CD8-positive, alpha-beta memory T cell (primary cell): Measurements from ENCODE around the gene MBTD1. TPM values are rescaled to one million over a fixed set of nuclear protein-coding genes. Genes with fewer than 3 reads are reported as not detected.
A peak's percentile ranks its signal among the peaks of the same experiment; 100 is the strongest.

ENCODE experiments used
- CTCF ChIA-PET: fragments of 350-600 bp; sonication (Branson Sonifier 250); formaldehyde crosslinking; loops from one replicate; lab custom pipeline; 2021; ENCODE audit warnings: antibody characterized with exemption; lab: Charles Lee
- POLR2A ChIA-PET: fragments of 350-600 bp; sonication (Branson Sonifier 250); formaldehyde crosslinking; loops from one replicate; lab custom pipeline; 2021; ENCODE audit warnings: antibody characterized with exemption; lab: Charles Lee
- DNase-seq, 5 donors: peaks; one replicate each; pipeline versions ENCODE4 v3.0.0 to v3.0.0-alpha.2; 2020 to 2022; ENCODE audit warnings: mixed read lengths in 1 of 5
- H3K27ac ChIP-seq: one replicate; pipeline ENCODE4 v1.7.0; 2013; ENCODE audit warnings: low read depth, mild to moderate bottlenecking, low read length, moderate library complexity
- H3K27me3 ChIP-seq: 2 replicates; pipeline ENCODE4 v1.7.0; 2013; ENCODE audit warnings: low read length, mild to moderate bottlenecking; ENCODE audit not compliant: insufficient read depth, poor library complexity, severe bottlenecking
- H3K36me3 ChIP-seq: 2 replicates; pipeline ENCODE4 v1.7.0; 2013; ENCODE audit warnings: mild to moderate bottlenecking, low read length, moderate library complexity; ENCODE audit not compliant: insufficient read depth
- H3K4me1 ChIP-seq: 2 replicates; pipeline ENCODE4 v1.7.0; 2013; ENCODE audit warnings: mild to moderate bottlenecking, low read length, moderate library complexity; ENCODE audit not compliant: insufficient read depth
- H3K4me3 ChIP-seq: 2 replicates; pipeline ENCODE4 v1.7.0; 2013; ENCODE audit warnings: mild to moderate bottlenecking, low read length
- H3K9me3 ChIP-seq: 2 replicates; pipeline ENCODE4 v1.7.0; 2013; ENCODE audit warnings: mild to moderate bottlenecking, low read length
- H3K27ac Mint-ChIP-seq, 8 donors: one replicate each; pipeline ENCODE4 v1.8.0; 2020 to 2021; ENCODE audit warnings: mixed read lengths in 8 of 8, mild to moderate bottlenecking in 6 of 8, inconsistent platforms in 3 of 8, moderate library complexity in 3 of 8
- H3K27me3 Mint-ChIP-seq, 2 donors: one replicate each; pipeline ENCODE4 v1.8.0; 2020 to 2021; ENCODE audit warnings: mixed read lengths in 2 of 2, mild to moderate bottlenecking in 1 of 2, moderate library complexity in 1 of 2
- H3K36me3 Mint-ChIP-seq, 3 donors: one replicate each; pipeline ENCODE4 v1.8.0; 2020 to 2021; ENCODE audit warnings: mixed read lengths in 3 of 3, inconsistent platforms in 1 of 3, mild to moderate bottlenecking in 1 of 3
- H3K4me1 Mint-ChIP-seq, 3 donors: one replicate each; pipeline ENCODE4 v1.8.0; 2020 to 2021; ENCODE audit warnings: mixed read lengths in 3 of 3, inconsistent platforms in 1 of 3, mild to moderate bottlenecking in 1 of 3
- H3K4me3 Mint-ChIP-seq, 7 donors: one replicate each; pipeline ENCODE4 v1.8.0; 2020 to 2021; ENCODE audit warnings: mixed read lengths in 7 of 7, mild to moderate bottlenecking in 6 of 7, moderate library complexity in 4 of 7, inconsistent platforms in 2 of 7
- H3K9me3 Mint-ChIP-seq, 5 donors: one replicate each; pipeline ENCODE4 v1.8.0; 2020 to 2022; ENCODE audit warnings: mixed read lengths in 5 of 5, mild to moderate bottlenecking in 3 of 5, moderate library complexity in 2 of 5, inconsistent platforms in 1 of 5
- polyA plus RNA-seq: library from polyadenylated mRNA; unstranded; fragments of 300-500 nt; fragmentation: Illumina TruSeq; gene quantifications from one replicate; pipeline ENCODE4 v1.2.3, GENCODE V29; 2021
- total RNA-seq, 2 experiments: library from RNA; stranded (reverse); gene quantifications; one replicate each; pipeline ENCODE4 v1.2.3, GENCODE V29; 2021

MBTD1 gene
- total and polyA plus RNA-seq, 3 experiments from 2014 or later = 3.3 to 9.0 (median 8.8) TPM

- Mint-ChIP-seq H3K9me3 (no peaks in the 10 kb centered on the region), H3K4me3 (no peak within 1 kb of the TSS), H3K36me3 (peaks cover 0 to 14% (median 0%) of the 10 kb centered on the region in 3 donors)
Observed at GRCh38 chr17:51153210-51154072, 106.4 kb downstream of the MBTD1 start, which contains the start of gene NME1. Gene NME1 (plus strand): TSS chr17:51153559. CDS start chr17:51155655, 2,096 bp downstream.

GRCh38 chr17:51152766-51153209 lies 107.1 kb downstream of the MBTD1 start:
- H3K4me3 ChIP-seq = peak overlapping the region; percentile 14
- Mint-ChIP-seq H3K4me3 (no peak overlapping the region), H3K9me3 (no peaks in the 10 kb centered on the region), H3K27ac (no peak overlapping the region), H3K27me3 (no peaks in the 10 kb centered on the region), H3K36me3 (peaks cover 0 to 12% (median 0%) of the 10 kb centered on the region in 3 donors), H3K4me1 (peaks cover 0 to 8% (median 0%) of the 10 kb centered on the region in 3 donors)
- H3K4me1 ChIP-seq = peaks cover 16% of the 10 kb centered on the region
- H3K27ac ChIP-seq = peak overlapping the region; percentile 60
- H3K36me3 ChIP-seq = peaks cover 4% of the 10 kb centered on the region
- ChIA-PET CTCF (interaction anchor here (0.7 to 3.2 kb wide), 29 partner anchors 9 to 1403 kb away, joined by 3 to 44 read pairs (median 6); partner anchors contain the start of genes NME2, SPAG9 and TOB1), POLR2A (interaction anchor here (0.9 to 1.6 kb wide), 6 partner anchors 10 to 286 kb away, joined by 3 to 23 read pairs (median 8); partner anchors contain the start of genes NME2, SPAG9 and TOB1)
- DNase-seq = no peak
- no peaks in the 10 kb centered on the region for H3K27me3 ChIP-seq
- no peaks in the 10 kb centered on the region for H3K9me3 ChIP-seq

More at GRCh38 chr17:51153210-51154072, 106.4 kb downstream of the MBTD1 start, which contains the start of gene NME1:
- Histone ChIP-seq H3K27ac (peak within 1 kb of the TSS; percentile 60), H3K36me3 (peaks cover 4% of the 10 kb centered on the region), H3K27me3 (no peaks in the 10 kb centered on the region), H3K4me3 (peak within 1 kb of the TSS; percentile 68), H3K9me3 (no peaks in the 10 kb centered on the region), H3K4me1 (peaks cover 16% of the 10 kb centered on the region)
- peak; percentile 92 to 97 (median 97) for DNase-seq
- Mint-ChIP-seq H3K4me1 (peaks cover 0 to 8% (median 0%) of the 10 kb centered on the region in 3 donors), H3K27me3 (no peaks in the 10 kb centered on the region), H3K27ac (no peak within 1 kb of the TSS)
- POLR2A ChIA-PET = interaction anchor here (0.9 to 1.6 kb wide), 6 partner anchors 9 to 287 kb away, joined by 3 to 23 read pairs (median 8); partner anchors contain the start of genes NME2, SPAG9 and TOB1
- CTCF ChIA-PET = interaction anchor here (0.7 to 3.2 kb wide), 30 partner anchors 9 to 1404 kb away, joined by 3 to 44 read pairs (median 6); partner anchors contain the start of genes NME2, SPAG9 and TOB1

- ChIA-PET POLR2A (interaction anchor here (0.7 kb wide), 1 partner anchor 157 kb away, joined by 5 read pairs; no protein-coding TSS in a partner anchor), CTCF (interaction anchor here (3.2 kb wide), 1 partner anchor 27 kb away, joined by 15 read pairs; no protein-coding TSS in a partner anchor)
- Histone ChIP-seq H3K9me3 (no peaks in the 10 kb centered on the region), H3K4me1 (peaks cover 16% of the 10 kb centered on the region), H3K36me3 (no peaks in the 10 kb centered on the region), H3K27ac (no peak overlapping the region), H3K4me3 (no peak overlapping the region), H3K27me3 (no peaks in the 10 kb centered on the region)
- Mint-ChIP-seq H3K4me1 (peaks cover 0 to 6% (median 0%) of the 10 kb centered on the region in 3 donors), H3K27ac (peak overlapping the region in 1 of 8 donors; percentile 20), H3K36me3 (peaks cover 0 to 4% (median 0%) of the 10 kb centered on the region in 3 donors), H3K27me3 (no peaks in the 10 kb centered on the region), H3K9me3 (no peaks in the 10 kb centered on the region), H3K4me3 (peak overlapping the region in 1 of 7 donors; percentile 44)
- no peak for DNase-seq
Observed at GRCh38 chr17:51150932-51151331, 108.9 kb downstream of the MBTD1 start.

- H3K27me3 Mint-ChIP-seq = no peaks in the 10 kb centered on the region
- Histone ChIP-seq H3K4me1 (peaks cover 7% of the 10 kb centered on the region), H3K4me3 (no peak overlapping the region), H3K27ac (no peak overlapping the region), H3K27me3 (no peaks in the 10 kb centered on the region), H3K36me3 (no peaks in the 10 kb centered on the region), H3K9me3 (no peaks in the 10 kb centered on the region)
- no peaks in the 10 kb centered on the region for H3K9me3 Mint-ChIP-seq
- H3K4me1 Mint-ChIP-seq = no peaks in the 10 kb centered on the region
- POLR2A ChIA-PET = no interaction called here
- H3K27ac Mint-ChIP-seq = no peak overlapping the region
- no peak overlapping the region for H3K4me3 Mint-ChIP-seq
- DNase-seq = no peak
- CTCF ChIA-PET = no interaction called here
- no peaks in the 10 kb centered on the region for H3K36me3 Mint-ChIP-seq
Observed at GRCh38 chr17:51149163-51149562, 110.7 kb downstream of the MBTD1 start.

GRCh38 chr17:51147650-51148049 lies 112.2 kb downstream of the MBTD1 start:
- Mint-ChIP-seq H3K4me3 (no peak overlapping the region), H3K9me3 (no peaks in the 10 kb centered on the region), H3K36me3 (no peaks in the 10 kb centered on the region), H3K27me3 (no peaks in the 10 kb centered on the region), H3K27ac (no peak overlapping the region), H3K4me1 (no peaks in the 10 kb centered on the region)
- H3K9me3 ChIP-seq = no peaks in the 10 kb centered on the region
- POLR2A ChIA-PET = no interaction called here
- H3K36me3 ChIP-seq = no peaks in the 10 kb centered on the region
- H3K4me3 ChIP-seq = no peak overlapping the region
- CTCF ChIA-PET = no interaction called here
- no peaks in the 10 kb centered on the region for H3K27me3 ChIP-seq
- no peak for DNase-seq
- H3K27ac ChIP-seq = no peak overlapping the region
- peaks cover 2% of the 10 kb centered on the region for H3K4me1 ChIP-seq

GRCh38 chr17:51144266-51145022 lies 115.4 kb downstream of the MBTD1 start:
- Histone ChIP-seq H3K27me3 (no peaks in the 10 kb centered on the region), H3K4me1 (no peaks in the 10 kb centered on the region), H3K27ac (no peak overlapping the region), H3K4me3 (no peak overlapping the region), H3K9me3 (no peaks in the 10 kb centered on the region), H3K36me3 (no peaks in the 10 kb centered on the region)
- Mint-ChIP-seq H3K4me1 (no peaks in the 10 kb centered on the region), H3K27ac (no peak overlapping the region), H3K9me3 (no peaks in the 10 kb centered on the region), H3K36me3 (no peaks in the 10 kb centered on the region), H3K27me3 (no peaks in the 10 kb centered on the region), H3K4me3 (no peak overlapping the region)
- DNase-seq = no peak
- ChIA-PET POLR2A (no interaction called here), CTCF (interaction anchor here (1.5 kb wide), 1 partner anchor 9 kb away, joined by 6 read pairs; the partner anchor contains the start of gene NME1)

- Mint-ChIP-seq H3K27ac (peak overlapping the region in 1 of 8 donors; percentile 24), H3K9me3 (peaks cover 0 to 1% (median 0%) of the 10 kb centered on the region in 5 donors), H3K4me1 (no peaks in the 10 kb centered on the region), H3K36me3 (no peaks in the 10 kb centered on the region), H3K4me3 (no peak overlapping the region), H3K27me3 (no peaks in the 10 kb centered on the region)
- DNase-seq = no peak
- POLR2A ChIA-PET = no interaction called here
- no peaks in the 10 kb centered on the region for H3K36me3 ChIP-seq
- H3K9me3 ChIP-seq = no peaks in the 10 kb centered on the region
- no peak overlapping the region for H3K4me3 ChIP-seq
- CTCF ChIA-PET = interaction anchor here (2.0 kb wide), 1 partner anchor 11 kb away, joined by 7 read pairs; the partner anchor contains the start of gene NME1
- H3K4me1 ChIP-seq = no peaks in the 10 kb centered on the region
- H3K27ac ChIP-seq = no peak overlapping the region
- H3K27me3 ChIP-seq = no peaks in the 10 kb centered on the region
Observed at GRCh38 chr17:51142597-51142996, 117.3 kb downstream of the MBTD1 start.
